Fibroblast of skin of right biceps (primary cell): ENCODE results near the gene DNASE2.

ENCODE experiments used
- DNase-seq: peaks from one replicate; pipeline ENCODE4 v3.0.0-alpha.2; 2013

Gene DNASE2

GRCh38 chr19:12828494-12828893 is 52.8 kb downstream of the DNASE2 start:
- no peak for DNase-seq

- peak; percentile 57 for DNase-seq
Observed at GRCh38 chr19:12825254-12826131, 55.8 kb downstream of the DNASE2 start.
